ENCODE data around the gene TMC7.
A peak's percentile ranks its signal among the peaks of the same experiment; 100 is the strongest.

Gene TMC7

GRCh38 chr16:19033761-19034160 is 50.0 kb downstream of the TMC7 start:
- no peak for DNase-seq (ENCODE audit: low read depth)

- no peak for DNase-seq (ENCODE audit: low read depth)
Observed at GRCh38 chr16:19040400-19040799, 56.7 kb downstream of the TMC7 start.

- no peak for DNase-seq (ENCODE audit: low read depth)
Observed at GRCh38 chr16:19044769-19045168, 61.0 kb downstream of the TMC7 start.

- no peak for DNase-seq (ENCODE audit: low read depth)
Observed at GRCh38 chr16:19046062-19046461, 62.3 kb downstream of the TMC7 start.

GRCh38 chr16:19062706-19063105 is 79.0 kb downstream of the TMC7 start:
- DNase-seq (ENCODE audit: low read depth) = no peak

- no peak for DNase-seq (ENCODE audit: low read depth)
Observed at GRCh38 chr16:19066988-19067348, 83.2 kb downstream of the TMC7 start.

- DNase-seq (ENCODE audit: low read depth) = peak; percentile 99
Observed at GRCh38 chr16:19067349-19068236, 83.9 kb downstream of the TMC7 start, which contains the start of gene COQ7. COQ7 (plus strand) TSS chr16:19067614; CDS start chr16:19067665, 51 bp downstream.

- DNase-seq (ENCODE audit: low read depth) = no peak
Observed at GRCh38 chr16:19068237-19068815, 84.6 kb downstream of the TMC7 start.

GRCh38 chr16:19071811-19072777 is 88.4 kb downstream of the TMC7 start:
- no peak for DNase-seq (ENCODE audit: low read depth)

GRCh38 chr16:19073344-19073743 is 89.6 kb downstream of the TMC7 start:
- no peak for DNase-seq (ENCODE audit: low read depth)

- DNase-seq (ENCODE audit: low read depth) = no peak
Observed at GRCh38 chr16:19073863-19074262, 90.1 kb downstream of the TMC7 start.

- DNase-seq (ENCODE audit: low read depth) = no peak
Observed at GRCh38 chr16:19075511-19075910, 91.8 kb downstream of the TMC7 start.

- DNase-seq (ENCODE audit: low read depth) = no peak
Observed at GRCh38 chr16:19077879-19078278, 94.1 kb downstream of the TMC7 start.

GRCh38 chr16:19083670-19084069 is 99.9 kb downstream of the TMC7 start:
- no peak for DNase-seq (ENCODE audit: low read depth)

GRCh38 chr16:19084139-19084538 is 100.4 kb downstream of the TMC7 start:
- no peak for DNase-seq (ENCODE audit: low read depth)

GRCh38 chr16:19084879-19085278 is 101.1 kb downstream of the TMC7 start:
- no peak for DNase-seq (ENCODE audit: low read depth)

- DNase-seq (ENCODE audit: low read depth) = no peak
Observed at GRCh38 chr16:19085679-19086200, 102.0 kb downstream of the TMC7 start.

- peak; percentile 33 for DNase-seq (ENCODE audit: low read depth)
Observed at GRCh38 chr16:19086322-19087199, 102.8 kb downstream of the TMC7 start.

- DNase-seq (ENCODE audit: low read depth) = no peak
Observed at GRCh38 chr16:19088341-19088916, 104.7 kb downstream of the TMC7 start.

- no peak for DNase-seq (ENCODE audit: low read depth)
Observed at GRCh38 chr16:19089410-19089955, 105.7 kb downstream of the TMC7 start.

All from GM04503 (cell line).